Neural progenitor cell (in vitro differentiated cells): ENCODE data around the gene TMCO1.

Source experiments
- CTCF ChIP-seq: fragments of 200-600 bp; sonication (generic); IDR thresholded peaks from 2 replicates; pipeline ENCODE4 v1.5.1; 2017; ENCODE audit warnings: antibody characterized with exemption, mild to moderate bottlenecking
- EZH2phosphoT487 ChIP-seq: fragments of 200-600 bp; sonication (generic); IDR thresholded peaks from 2 replicates; pipeline ENCODE4 v1.6.1; 2017; ENCODE audit warnings: antibody characterized with exemption

- TF ChIP-seq CTCF, result no peak
- no peak for TF ChIP-seq EZH2phosphoT487
Measured at GRCh38 chr1:165815725-165816124, 47.1 kb upstream of the TMCO1 start.
